K562 (cell line): ENCODE data around the gene CFAP298. TPM values are rescaled to one million over a fixed set of nuclear protein-coding genes. Genes with fewer than 3 reads are reported as not detected.

ENCODE experiments used
- ADNP ChIP-seq: fragments of 200-800 bp; sonication (Bioruptor generic); IDR thresholded peaks from 2 replicates; pipeline ENCODE4 v1.6.1; 2016; ENCODE audit warnings: missing genetic modification characterization, missing compliant biosample characterization
- CBFA2T2 ChIP-seq: fragments of 450-650 bp; conservative IDR thresholded peaks from 2 replicates; pipeline ENCODE4 v1.6.1; 2017; ENCODE audit warnings: mild to moderate bottlenecking
- CEBPB ChIP-seq: fragments of 450-650 bp; IDR thresholded peaks from 2 replicates; pipeline ENCODE4 v1.6.1; 2016; ENCODE audit warnings: missing genetic modification characterization, missing compliant biosample characterization
- ELF4 ChIP-seq: fragments of 450-650 bp; formaldehyde crosslinking; IDR thresholded peaks from 2 replicates; pipeline ENCODE4 v1.4.0; 2022; ENCODE audit warnings: missing genetic modification characterization
- FOXK2 ChIP-seq, 2 experiments: fragments of 450-650 bp; IDR thresholded peaks in 1 of 2; conservative IDR thresholded peaks in 1 of 2; 2 replicates each; pipeline ENCODE4 v1.6.1; 2016; ENCODE audit warnings: low read depth in 2 of 2, mild to moderate bottlenecking in 1 of 2
- ID3 ChIP-seq, 2 experiments: fragments of 250-450 bp in 1 of 2; fragments of 450-650 bp in 1 of 2; sonication (Bioruptor Pico) in 1 of 2; IDR thresholded peaks; 2 replicates each; pipeline versions ENCODE4 v1.6.1 to v1.8.0; 2016 to 2021; ENCODE audit warnings: mild to moderate bottlenecking in 2 of 2, moderate library complexity in 2 of 2, missing compliant biosample characterization in 1 of 2, missing genetic modification characterization in 1 of 2
- KLF6 ChIP-seq: fragments of 250-450 bp; sonication (Bioruptor Pico); IDR thresholded peaks from 2 replicates; pipeline ENCODE4 v1.4.0; 2020; ENCODE audit warnings: mild to moderate bottlenecking, moderate library complexity, borderline replicate concordance
- L3MBTL2 ChIP-seq: fragments of 450-650 bp; IDR thresholded peaks from 2 replicates; pipeline ENCODE4 v1.6.1; 2016; ENCODE audit warnings: mild to moderate bottlenecking, moderate library complexity
- NFIX ChIP-seq: fragments of 250-450 bp; sonication (Bioruptor Pico); IDR thresholded peaks from 2 replicates; pipeline ENCODE4 v1.4.0; 2020; ENCODE audit warnings: low read depth, mild to moderate bottlenecking, moderate library complexity
- POLR2H ChIP-seq: IDR thresholded peaks from 2 replicates; pipeline ENCODE4 v1.6.1; 2016; ENCODE audit warnings: missing genetic modification characterization, low read depth, mild to moderate bottlenecking, control low read depth, missing compliant biosample characterization, moderate library complexity
- REST ChIP-seq, 2 experiments: fragments of 450-650 bp; formaldehyde crosslinking in 1 of 2; IDR thresholded peaks; 2 replicates each; pipeline versions ENCODE4 v1.4.0 to v1.6.1; 2014 to 2020; ENCODE audit warnings: mild to moderate bottlenecking in 2 of 2, borderline replicate concordance in 1 of 2, low read depth in 1 of 2
- TFE3 ChIP-seq: fragments of 450-650 bp; formaldehyde crosslinking; IDR thresholded peaks from 2 replicates; pipeline ENCODE4 v1.4.0; 2020; ENCODE audit warnings: mild to moderate bottlenecking, mixed read lengths
- TRIM24 ChIP-seq, 2 experiments: fragments of 450-650 bp; IDR thresholded peaks; 2 replicates each; pipeline ENCODE4 v1.6.1; 2016
- USF1 ChIP-seq: sonication (generic); formaldehyde crosslinking; IDR thresholded peaks from 2 replicates; pipeline ENCODE4 v1.9.0; 2022; ENCODE audit warnings: mild to moderate bottlenecking, missing genetic modification reagents
- ZNF175 ChIP-seq: fragments of 200-800 bp; sonication (Bioruptor generic); IDR thresholded peaks from 2 replicates; pipeline ENCODE4 v1.6.1; 2016; ENCODE audit warnings: low read depth, mild to moderate bottlenecking, missing genetic modification characterization, missing compliant biosample characterization
- polyA plus RNA-seq, 8 experiments: library from polyadenylated mRNA; depleted of rRNA in 4 of 8; stranded (reverse) in 5 of 8; unstranded in 3 of 8; fragments of >200 nt; fragmentation: Nextera tagmentation in 2 of 8; fragmentation: Illumina TruSeq in 1 of 8; extraction: Ambion mirVana in 2 of 8; extraction: Trizol in 1 of 8; gene quantifications; 2 replicates each; pipeline versions ENCODE4 v1.2.1 to v1.2.3, GENCODE V29; 2011 to 2014; ENCODE audit warnings: inconsistent platforms in 1 of 8, missing spikeins in 1 of 8
- total RNA-seq, 7 experiments: library from RNA; depleted of rRNA in 6 of 7; stranded (reverse); fragments of >200 nt in 6 of 7; fragmentation: Illumina TruSeq in 2 of 7; extraction: Trizol in 2 of 7; gene quantifications; 2 replicates each; pipeline versions ENCODE4 v1.2.1 to v1.2.3, GENCODE V29; 2011 to 2021; ENCODE audit warnings: low replicate concordance in 1 of 7

The CFAP298 gene
- total and polyA plus RNA-seq, 9 of the 15 experiments (the other 6 are each of a cell fraction or from before 2014, with no cell fraction given) = 31.4 to 178 (median 89.7) TPM

- peak; percentile 83 for TF ChIP-seq USF1 (CRISPR knock-in tag)
- TF ChIP-seq KLF6 (CRISPR knock-in tag) = 0 out of 2 replicates have a peak, but pooled peaks have one; percentile 53
- no peak for TF ChIP-seq NFIX (CRISPR knock-in tag)
- TF ChIP-seq L3MBTL2 = peak; percentile 69
- TF ChIP-seq ADNP = no peak
- peak; percentile 70 for TF ChIP-seq CEBPB (tag)
- TF ChIP-seq POLR2H (tag) = peak; percentile 34; the same call in 1 of the 2 replicates
- peak; percentile 95 for TF ChIP-seq TFE3
- no peak for TF ChIP-seq ELF4 (CRISPR knock-in tag)
- TF ChIP-seq FOXK2 (conservative IDR thresholded peaks at IDR 0.05 in 1 of 2, IDR thresholded peaks at IDR 0.05 in 1 of 2; ENCODE audit: low read depth in 2 of 2) = 0 out of 4 replicates have a peak, but pooled peaks of 1 of the 2 experiments have one; percentile 28
- TF ChIP-seq ID3 (CRISPR knock-in tag; IDR thresholded peaks at IDR 0.05) = no peak
- TF ChIP-seq ID3 (tag; IDR thresholded peaks at IDR 0.05) = no peak
- peak; percentile 33 to 46; a peak in 2 of 4 replicates for TF ChIP-seq TRIM24 (IDR thresholded peaks at IDR 0.05)
- TF ChIP-seq REST (IDR thresholded peaks at IDR 0.05; ENCODE audit: borderline replicate concordance) = peak; percentile 21; the same call in 1 of the 2 replicates
- TF ChIP-seq REST (CRISPR knock-in tag; IDR thresholded peaks at IDR 0.05; ENCODE audit: low read depth) = no peak
- TF ChIP-seq ZNF175 (CRISPR knock-in tag) = 0 out of 2 replicates have a peak, but pooled peaks have one; percentile 44
- peak; percentile 20; the same call in 1 of the 2 replicates for TF ChIP-seq CBFA2T2
Observed at GRCh38 chr21:32554832-32555638, 57.1 kb downstream of the CFAP298 start (continued).
